Colonic mucosa (tissue), 4 donors: ENCODE measurements around the gene OPA3. TPM values are rescaled to one million over a fixed set of nuclear protein-coding genes. Genes with fewer than 3 reads are reported as not detected.
A peak's percentile ranks its signal among the peaks of the same experiment; 100 is the strongest.
"Not testable (repeated sequence)": the region's sequence is repeated elsewhere in the genome, so short reads cannot be mapped to it uniquely, and the experiment has no call there.

Experiments used
- DNase-seq: peaks from one replicate; pipeline ENCODE4 v3.0.0-alpha.2; 2020
- H3K27ac ChIP-seq: fragments of 200-600 bp; one replicate; pipeline ENCODE4 v1.8.0; 2021
- H3K27me3 ChIP-seq: fragments of 200-600 bp; one replicate; pipeline ENCODE4 v1.8.0; 2021
- H3K36me3 ChIP-seq: fragments of 200-600 bp; one replicate; pipeline ENCODE4 v1.8.0; 2021
- H3K4me1 ChIP-seq: fragments of 200-600 bp; one replicate; pipeline ENCODE4 v1.8.0; 2021; ENCODE audit warnings: mild to moderate bottlenecking
- H3K4me3 ChIP-seq: fragments of 200-600 bp; one replicate; pipeline ENCODE4 v1.8.0; 2021
- H3K9ac ChIP-seq, 2 donors: one replicate each; pipeline ENCODE4 v1.7.0; 2013; ENCODE audit warnings: control low read depth in 2 of 2, low read depth in 2 of 2, low read length in 2 of 2
- H3K9me3 ChIP-seq: fragments of 200-600 bp; one replicate; pipeline ENCODE4 v1.8.0; 2021
- intact Hi-C: fragments of 100-400 bp; cut with DNase I; formaldehyde crosslinking; loops from one replicate; pipeline ENCODE4 v1.14.1; 2022
- total RNA-seq, 2 donors: library from RNA; stranded (reverse); fragmentation: NEBNext Ultra II Directional in 1 of 2; extraction: Animal tissue kit (Norgen Biotek cat#: 25700) in 1 of 2; gene quantifications; one replicate each; pipeline ENCODE4 v1.2.1, GENCODE V29; 2021
- TF ChIP-seq, protein P1 (sequence below): fragments of 200-600 bp; IDR thresholded peaks from one replicate; pipeline ENCODE4 v1.8.0; 2022; ENCODE audit warnings: antibody characterized with exemption, mild to moderate bottlenecking
- donor health status: healthy.
- donor health status: DM: no; HTN: no; CAD: no.
- donor health status: DM: no; HTN: no; CAD: no.

OPA3 gene
- 10 to 100 TPM; 12.4 to 14.8 TPM for total RNA-seq

GRCh38 chr19:45584332-45585157, at the start of gene OPA3:
Gene OPA3 (minus strand): TSS chr19:45584802. CDS start chr19:45584764, 38 bp downstream.
- H3K9ac ChIP-seq, result peak within 1 kb of the TSS; percentile 93 to 98
- intact Hi-C loops, result no loop called here
- TF ChIP-seq, protein P1, sequence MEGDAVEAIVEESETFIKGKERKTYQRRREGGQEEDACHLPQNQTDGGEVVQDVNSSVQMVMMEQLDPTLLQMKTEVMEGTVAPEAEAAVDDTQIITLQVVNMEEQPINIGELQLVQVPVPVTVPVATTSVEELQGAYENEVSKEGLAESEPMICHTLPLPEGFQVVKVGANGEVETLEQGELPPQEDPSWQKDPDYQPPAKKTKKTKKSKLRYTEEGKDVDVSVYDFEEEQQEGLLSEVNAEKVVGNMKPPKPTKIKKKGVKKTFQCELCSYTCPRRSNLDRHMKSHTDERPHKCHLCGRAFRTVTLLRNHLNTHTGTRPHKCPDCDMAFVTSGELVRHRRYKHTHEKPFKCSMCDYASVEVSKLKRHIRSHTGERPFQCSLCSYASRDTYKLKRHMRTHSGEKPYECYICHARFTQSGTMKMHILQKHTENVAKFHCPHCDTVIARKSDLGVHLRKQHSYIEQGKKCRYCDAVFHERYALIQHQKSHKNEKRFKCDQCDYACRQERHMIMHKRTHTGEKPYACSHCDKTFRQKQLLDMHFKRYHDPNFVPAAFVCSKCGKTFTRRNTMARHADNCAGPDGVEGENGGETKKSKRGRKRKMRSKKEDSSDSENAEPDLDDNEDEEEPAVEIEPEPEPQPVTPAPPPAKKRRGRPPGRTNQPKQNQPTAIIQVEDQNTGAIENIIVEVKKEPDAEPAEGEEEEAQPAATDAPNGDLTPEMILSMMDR, result no peak
- peak within 1 kb of the TSS; percentile 92 for H3K27ac ChIP-seq
- peak within 1 kb of the TSS; percentile 48 for H3K4me3 ChIP-seq
- DNase-seq, result peak; percentile 100
- no peaks in the 10 kb centered on the region for H3K4me1 ChIP-seq
- no peaks in the 10 kb centered on the region for H3K36me3 ChIP-seq
- no peaks in the 10 kb centered on the region for H3K9me3 ChIP-seq
- H3K27me3 ChIP-seq, result no peaks in the 10 kb centered on the region

GRCh38 chr19:45632468-45633196, 48.0 kb upstream of the OPA3 start:
- H3K9ac ChIP-seq, result no peak overlapping the region
- no peaks in the 10 kb centered on the region for H3K4me1 ChIP-seq
- H3K36me3 ChIP-seq, result no peaks in the 10 kb centered on the region
- H3K4me3 ChIP-seq, result no peak overlapping the region
- H3K27me3 ChIP-seq, result no peaks in the 10 kb centered on the region
- TF ChIP-seq, protein P1, result no peak
- intact Hi-C loops, result no loop called here
- H3K9me3 ChIP-seq, result no peaks in the 10 kb centered on the region
- no peak overlapping the region for H3K27ac ChIP-seq
- peak; percentile 80 for DNase-seq

DNA sequence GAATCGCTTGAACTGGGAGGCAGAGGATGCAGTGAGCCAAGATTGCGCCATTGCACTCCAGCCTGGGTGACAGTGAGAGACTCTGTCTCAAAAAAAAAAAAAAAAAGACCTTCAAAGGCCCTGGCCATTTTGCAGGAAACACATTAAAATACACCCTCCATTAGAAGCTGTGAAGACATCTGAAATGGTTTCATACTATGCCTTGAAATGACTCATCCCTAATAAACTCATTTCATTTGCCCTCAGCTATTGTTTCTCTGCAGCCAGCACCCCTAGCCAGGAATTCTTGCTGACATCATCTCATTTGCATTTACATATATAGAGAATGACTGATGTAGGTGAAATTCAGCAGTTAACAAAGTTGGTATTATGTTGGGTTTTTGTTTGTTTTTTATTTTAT, 45.9 kb upstream of the OPA3 start:
- intact Hi-C loops, result no loop called here
- no peak for DNase-seq
- H3K4me1 ChIP-seq, result no peaks in the 10 kb centered on the region
- no peak overlapping the region for H3K4me3 ChIP-seq
- H3K27me3 ChIP-seq, result no peaks in the 10 kb centered on the region
- H3K9ac ChIP-seq, result no peak overlapping the region
- no peaks in the 10 kb centered on the region for H3K36me3 ChIP-seq
- no peak overlapping the region for H3K27ac ChIP-seq
- no peaks in the 10 kb centered on the region for H3K9me3 ChIP-seq
- TF ChIP-seq, protein P1, result no peak

GRCh38 chr19:45629704-45630103, 45.1 kb upstream of the OPA3 start:
- Histone ChIP-seq H3K27me3 (no peaks in the 10 kb centered on the region), H3K36me3 (no peaks in the 10 kb centered on the region), H3K4me1 (no peaks in the 10 kb centered on the region), H3K9ac (no peak overlapping the region), H3K9me3 (no peaks in the 10 kb centered on the region), H3K27ac (no peak overlapping the region), H3K4me3 (no peak overlapping the region)
- DNase-seq, result no peak
- intact Hi-C loops, result no loop called here
- TF ChIP-seq, protein P1, result no peak

DNA sequence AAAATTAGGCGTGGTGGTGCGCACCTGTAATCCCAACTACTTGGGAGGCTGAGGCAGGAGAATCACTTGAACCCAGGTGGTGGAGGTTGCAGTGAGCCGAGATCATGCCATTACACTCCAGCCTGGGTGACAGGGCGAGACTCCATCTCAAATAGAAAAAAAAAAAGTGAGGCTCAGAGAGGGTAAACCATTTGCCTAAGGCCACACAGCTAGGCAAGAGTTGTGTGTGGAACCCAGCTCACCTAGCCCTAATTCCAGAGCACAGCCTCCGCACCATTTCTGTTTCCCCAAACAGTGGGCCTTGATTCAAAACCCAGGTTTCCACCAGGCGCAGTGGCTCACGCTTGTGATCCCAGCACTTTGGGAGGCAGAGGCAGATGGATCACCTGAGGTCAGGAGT, 43.6 kb upstream of the OPA3 start:
- H3K36me3 ChIP-seq, H3K27ac ChIP-seq, DNase-seq, H3K9ac ChIP-seq, H3K9me3 ChIP-seq, H3K27me3 ChIP-seq, intact Hi-C loops, H3K4me3 ChIP-seq, H3K4me1 ChIP-seq: not testable (repeated sequence)

DNA sequence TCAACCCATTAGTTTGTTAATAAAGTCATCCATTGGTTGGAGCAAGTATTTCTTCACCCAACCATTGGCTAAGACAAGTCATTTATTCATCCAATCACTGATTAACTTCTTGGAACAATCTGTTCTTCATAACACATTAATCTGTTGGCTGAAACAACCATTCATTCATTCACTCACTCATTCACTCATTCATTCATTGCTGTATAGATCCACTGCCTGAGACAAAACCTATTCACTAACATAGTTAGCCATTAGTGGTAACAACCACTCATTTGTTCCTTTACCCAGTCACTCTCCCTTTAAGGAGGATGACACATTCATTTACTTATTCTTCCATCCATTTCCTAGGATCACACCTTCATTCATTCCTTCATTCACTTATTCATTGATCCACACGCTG, 39.4 kb upstream of the OPA3 start:
- Histone ChIP-seq H3K27me3 (no peaks in the 10 kb centered on the region), H3K27ac (no peak overlapping the region), H3K4me3 (no peak overlapping the region), H3K9ac (no peak overlapping the region), H3K9me3 (no peaks in the 10 kb centered on the region), H3K36me3 (peaks cover 9% of the 10 kb centered on the region), H3K4me1 (no peaks in the 10 kb centered on the region)
- intact Hi-C loops, result no loop called here
- TF ChIP-seq, protein P1, result no peak
- DNase-seq, result no peak
